ENCODE results near the gene JAG1.

The JAG1 gene

DNA sequence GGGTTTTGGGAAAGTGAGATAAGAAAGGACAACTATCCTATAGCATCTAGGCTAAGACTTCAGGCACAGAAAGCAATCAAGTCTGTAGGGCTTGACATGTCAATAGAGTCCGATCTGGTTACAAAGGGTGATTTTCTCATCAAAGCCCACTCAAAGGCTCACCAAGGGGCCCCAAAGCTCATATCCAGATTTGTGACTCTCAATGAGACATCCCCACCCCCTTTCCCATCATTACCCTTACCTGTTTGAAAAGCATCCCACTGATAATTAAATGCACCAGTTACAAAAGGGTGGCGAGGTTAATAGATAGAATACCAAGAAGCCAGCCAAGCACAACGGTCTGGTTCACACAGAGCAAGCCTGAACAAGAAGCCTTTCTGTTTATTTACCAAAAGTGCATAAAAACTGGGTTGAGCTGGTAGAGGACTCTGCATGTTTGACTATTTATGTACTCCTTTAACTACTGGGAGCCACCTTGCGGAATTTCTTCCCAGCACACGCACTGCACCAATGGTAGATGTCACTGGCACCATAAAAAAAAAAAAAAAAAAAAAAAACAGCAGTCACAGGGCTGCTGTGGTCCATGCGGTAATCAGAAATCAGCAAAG is 6.1 kb downstream of the JAG1 start:
- no peak for DNase-seq

DNA sequence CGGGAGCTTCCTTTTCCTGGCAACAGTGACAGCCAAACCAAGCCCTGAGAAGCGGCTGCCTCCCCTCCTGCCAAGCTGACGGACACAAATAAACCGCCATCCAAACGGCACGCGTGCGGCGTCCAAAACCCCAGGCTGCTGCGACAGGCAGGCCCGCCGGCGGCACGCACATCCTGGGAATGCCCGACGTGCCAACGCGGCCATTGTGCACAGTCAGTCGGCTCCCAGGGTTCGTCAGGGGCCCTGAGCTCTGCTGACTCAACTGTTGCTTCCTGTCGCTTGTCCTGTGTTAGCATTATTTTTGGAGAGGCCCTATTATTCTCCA is 6.8 kb downstream of the JAG1 start:
- DNase-seq = peak; percentile 74

DNA sequence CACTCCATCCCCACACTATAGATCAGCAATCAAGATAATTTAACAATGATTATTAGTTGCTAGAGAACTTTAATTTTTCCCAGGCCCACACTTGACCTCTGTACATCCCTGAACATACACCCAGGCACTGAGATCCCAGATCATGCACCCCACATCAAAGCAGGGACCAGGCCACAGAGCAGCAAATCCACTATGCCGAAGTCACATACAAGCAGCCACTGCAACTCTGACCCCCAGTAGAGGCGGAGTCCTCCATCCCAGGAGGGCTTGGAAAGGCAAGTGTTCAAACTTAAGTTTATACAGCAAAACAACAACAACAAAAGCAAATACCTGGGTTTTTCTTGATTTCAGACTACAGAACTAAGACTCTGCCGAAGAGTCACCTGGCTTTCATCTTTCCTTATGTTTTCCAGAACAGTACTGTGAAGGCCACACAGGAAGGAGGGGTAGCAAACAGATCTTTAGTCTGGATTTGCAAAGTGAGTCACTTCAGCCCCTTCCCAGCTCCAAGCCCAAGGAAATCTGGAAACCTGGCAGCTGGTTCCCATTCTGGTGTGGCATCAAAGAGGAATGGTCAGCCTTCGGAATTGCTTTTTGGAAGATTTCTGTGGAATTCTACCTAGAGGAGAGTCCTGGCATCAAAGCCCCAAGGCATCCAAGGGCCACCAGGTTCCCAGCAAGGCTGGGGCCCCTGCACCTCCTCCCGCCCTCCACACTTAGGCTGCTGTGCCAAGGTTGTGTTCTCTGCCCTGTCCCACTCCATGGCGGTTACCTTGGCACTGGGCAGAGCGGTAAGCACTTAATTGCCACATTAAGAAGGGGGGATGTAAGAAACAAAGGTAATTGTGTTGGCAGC is 7.3 kb downstream of the JAG1 start:
- DNase-seq = no peak

DNA sequence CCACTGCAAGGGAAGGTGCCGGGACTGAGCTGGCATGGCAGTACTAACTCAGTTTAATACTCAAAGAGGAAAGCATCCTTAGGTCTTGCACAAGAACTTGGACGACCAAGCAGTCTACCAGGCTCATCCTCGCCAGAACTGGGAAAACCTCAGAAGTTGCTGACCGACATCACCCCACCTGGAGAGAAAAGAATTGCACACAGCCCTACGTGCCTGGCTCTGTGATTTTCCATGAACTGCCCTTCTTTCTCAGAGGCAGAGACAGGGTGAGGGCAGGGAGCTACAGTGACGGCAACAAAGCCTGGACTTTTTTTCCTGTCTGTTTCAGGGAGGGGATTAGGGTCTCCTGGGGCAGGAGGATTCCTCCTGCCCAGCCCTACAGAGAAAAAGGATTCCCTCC is 8.0 kb downstream of the JAG1 start:
- no peak for DNase-seq

DNA sequence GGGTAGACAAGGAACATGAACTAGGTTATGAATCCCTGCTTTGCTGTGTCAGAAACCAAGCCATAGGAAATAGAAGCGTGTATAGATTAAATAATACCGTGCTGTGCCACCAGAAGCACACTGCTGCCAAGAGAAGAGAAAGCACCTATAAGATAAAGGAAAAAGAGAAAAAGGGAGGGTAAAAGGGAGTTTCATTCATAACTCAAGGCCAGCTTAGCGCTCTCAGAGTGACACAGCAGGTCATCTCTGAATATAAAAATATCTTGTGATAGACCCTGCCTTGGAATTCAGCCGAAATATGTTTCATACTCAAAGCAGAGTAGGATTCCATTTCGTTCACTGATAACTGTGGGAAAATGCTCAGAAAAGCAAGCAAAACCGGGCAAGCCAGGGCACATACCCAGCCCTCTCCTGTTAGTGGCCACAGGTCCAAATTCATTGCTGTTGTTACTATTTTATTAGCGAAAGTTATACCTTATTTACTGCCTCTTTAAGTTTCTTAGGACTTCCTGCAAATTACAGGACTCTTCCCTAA is 8.7 kb downstream of the JAG1 start:
- no peak for DNase-seq

DNA sequence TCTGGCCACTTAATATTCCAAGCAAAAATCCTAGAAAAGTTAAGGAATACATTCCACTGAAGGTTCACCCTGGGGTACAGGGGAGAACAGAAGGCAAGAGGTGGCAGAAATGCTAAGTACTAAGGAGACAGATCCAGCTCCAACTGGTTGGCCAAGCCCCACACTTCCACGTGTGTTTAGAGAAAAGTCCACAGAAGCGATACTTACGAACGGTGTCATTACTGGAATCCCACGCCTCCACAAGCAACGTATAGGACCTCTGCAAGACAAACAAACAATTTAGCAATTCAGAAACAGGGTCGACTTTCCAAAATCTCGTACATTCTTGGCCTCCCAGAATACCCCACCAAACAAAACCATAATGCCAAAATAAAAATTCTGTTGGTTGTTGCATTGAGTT is 10.0 kb downstream of the JAG1 start:
- DNase-seq = no peak

DNA sequence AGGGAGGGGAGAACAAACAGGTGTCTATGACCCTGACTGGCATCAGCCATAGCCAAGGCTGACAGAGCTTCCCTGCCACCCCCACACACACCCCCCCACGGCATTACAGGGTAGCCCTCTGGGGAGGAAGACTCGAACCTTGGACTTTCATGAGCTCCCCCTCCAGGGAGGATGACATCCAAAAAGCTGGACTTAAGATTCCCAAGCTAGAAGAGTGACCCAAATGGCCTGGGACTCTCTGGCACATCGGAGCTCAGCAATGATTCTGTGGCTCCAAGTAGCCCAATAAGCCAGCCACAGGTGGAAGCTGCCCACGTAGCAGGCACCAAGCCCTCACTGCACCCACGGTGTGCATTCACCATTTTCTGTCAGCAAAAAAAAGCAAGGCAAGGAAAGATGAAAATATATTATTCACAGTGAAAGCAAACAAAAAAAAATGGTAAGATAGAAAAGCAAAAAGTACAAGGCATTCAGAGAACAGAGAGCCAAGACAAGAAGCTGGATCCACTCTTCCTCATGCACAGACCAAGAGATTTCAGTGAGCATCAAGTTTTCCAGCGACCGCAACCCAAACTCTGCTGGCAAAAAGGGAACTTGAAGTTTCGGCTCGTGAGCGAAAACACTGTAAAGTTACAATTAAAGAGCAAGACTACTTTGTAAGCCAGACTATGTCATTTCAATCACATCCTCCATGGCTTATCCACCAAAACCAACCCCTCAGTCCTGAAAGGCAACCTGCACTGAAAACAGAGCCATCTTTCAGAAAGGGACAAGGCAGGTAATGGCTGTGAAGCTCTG is 10.9 kb downstream of the JAG1 start:
- DNase-seq = no peak

DNA sequence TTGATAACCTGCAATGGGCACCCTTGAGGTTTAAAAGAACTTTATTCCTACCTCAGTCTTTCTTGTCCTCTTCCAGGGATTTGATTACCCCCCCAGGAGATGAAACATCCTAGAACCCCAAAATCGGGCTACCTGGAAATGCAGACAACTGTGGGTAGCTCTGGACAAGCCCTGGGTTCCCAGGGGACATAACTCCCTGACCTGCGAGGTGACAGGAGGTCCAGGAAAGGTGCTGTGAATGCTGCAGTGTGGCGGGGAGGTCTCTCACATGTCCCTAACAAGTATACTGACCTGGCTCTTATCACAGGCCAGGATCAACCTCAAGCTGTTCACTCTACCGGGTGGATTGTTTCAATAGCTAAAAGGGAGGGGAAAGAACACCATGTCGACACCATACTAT is 11.6 kb downstream of the JAG1 start:
- no peak for DNase-seq

DNA sequence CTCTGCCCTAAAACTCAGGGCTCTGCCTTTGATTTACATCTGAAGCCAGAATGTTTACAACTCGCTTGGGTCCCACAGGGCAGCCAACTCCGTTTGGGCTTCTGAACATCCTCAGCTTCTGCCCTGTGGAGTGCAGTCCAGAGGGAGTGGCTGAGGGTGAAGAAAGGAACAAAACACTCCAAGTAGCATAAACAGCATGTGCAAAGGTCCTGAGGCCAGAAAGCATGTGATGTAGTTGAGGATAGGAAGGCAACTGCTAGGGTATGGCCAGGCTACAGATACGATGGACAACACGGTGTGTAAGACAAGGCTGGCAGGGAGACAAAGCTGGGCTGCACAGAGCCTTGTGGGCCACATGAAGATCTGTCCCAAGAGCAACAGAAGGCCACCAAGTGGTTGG is 12.5 kb downstream of the JAG1 start:
- no peak for DNase-seq

DNA sequence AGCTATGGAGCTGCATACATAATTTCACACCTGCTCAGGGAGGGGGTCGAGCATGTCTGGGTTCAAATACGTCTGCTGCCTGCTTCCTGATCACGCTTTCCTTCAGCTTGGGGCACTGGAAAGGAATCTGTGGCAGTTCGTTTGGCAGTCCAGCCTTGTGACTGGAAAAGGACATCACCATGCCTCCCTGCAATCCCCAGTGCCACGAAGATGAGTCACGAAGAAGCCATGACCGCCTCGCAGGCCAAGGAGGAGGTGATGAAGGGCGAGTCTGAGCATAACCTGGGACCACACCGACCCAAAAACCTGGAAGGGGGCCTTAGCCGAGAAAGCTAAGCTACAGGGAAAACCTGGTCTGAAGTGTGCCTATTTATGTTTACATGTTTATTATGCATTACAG is 13.1 kb downstream of the JAG1 start:
- no peak for DNase-seq

DNA sequence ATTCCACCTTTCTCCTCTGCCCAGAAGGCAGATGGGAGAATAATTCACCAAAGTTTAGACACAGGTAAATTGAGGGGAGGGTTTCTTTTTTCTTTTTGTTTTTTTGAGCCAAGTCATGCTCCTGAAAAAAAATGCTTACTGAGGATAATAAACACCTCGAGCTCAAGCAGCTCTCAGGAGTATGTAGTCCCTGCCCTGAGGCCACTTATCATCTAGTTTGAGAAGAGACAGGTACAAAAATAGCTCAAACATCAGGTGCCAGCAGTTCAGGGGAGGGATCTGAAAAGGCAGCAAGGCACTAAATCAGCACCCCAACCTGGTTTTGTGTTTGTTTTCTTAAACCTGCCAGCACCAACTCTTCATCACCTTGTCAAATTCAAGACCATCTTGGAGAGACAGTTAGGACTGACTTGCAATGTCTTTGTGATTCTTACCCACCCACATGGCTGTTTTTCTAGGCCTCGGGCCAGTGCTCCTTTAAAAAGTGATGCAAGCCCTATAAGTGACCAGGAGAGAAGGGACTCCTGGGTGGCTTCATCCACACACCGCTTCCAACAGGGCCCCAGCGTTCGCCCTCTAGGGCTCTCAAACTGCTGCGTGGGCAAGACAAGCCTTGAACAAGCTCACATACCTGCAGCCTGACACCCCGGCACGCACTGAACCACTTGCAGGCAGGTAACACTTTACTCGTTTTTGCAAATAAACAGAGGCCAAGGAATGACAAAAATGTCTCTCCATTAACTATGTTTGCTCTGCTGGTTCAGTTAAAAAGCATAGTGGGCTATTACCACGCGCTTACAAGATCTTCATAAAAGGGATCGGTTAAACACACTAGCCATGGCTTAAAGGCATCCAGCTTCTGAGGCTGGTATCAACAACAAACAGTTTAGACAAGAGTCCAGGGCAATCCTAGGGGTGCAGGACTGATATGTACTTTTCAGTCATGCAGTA is 13.9 kb downstream of the JAG1 start:
- no peak for DNase-seq

DNA sequence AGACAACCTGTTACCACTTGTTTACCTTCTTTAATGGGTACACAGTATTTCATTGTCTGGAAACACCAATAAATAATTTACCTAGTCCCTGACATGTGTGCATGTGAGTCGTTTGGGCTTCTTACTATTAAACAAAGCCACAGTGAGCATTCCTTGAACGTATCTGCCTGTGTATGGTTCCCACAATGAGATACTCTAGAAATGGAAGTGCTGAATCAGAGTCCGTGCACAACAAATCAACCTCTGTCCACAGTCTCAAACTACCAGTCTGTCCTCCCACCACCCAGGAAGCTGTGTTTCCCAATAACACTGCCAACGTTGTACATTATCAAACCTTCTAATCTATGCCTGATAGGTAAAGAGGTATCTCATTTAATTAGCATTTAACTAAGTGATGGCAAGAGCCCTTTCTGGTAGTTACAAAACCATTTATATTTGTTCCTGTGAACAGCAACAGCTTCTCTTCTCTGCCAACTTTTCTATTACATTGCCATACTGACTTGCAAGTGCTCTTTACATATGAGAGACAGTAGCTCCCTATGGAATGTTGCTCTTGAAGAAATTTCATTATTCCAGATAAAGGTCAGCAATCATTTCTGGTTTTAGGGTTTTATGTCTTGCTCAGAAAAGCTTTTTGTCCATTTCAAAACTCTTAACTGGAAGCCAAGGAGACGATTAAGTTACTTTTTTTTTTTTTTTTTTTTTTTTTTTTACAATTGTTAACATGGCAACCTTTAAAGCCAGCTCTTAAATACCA is 14.7 kb downstream of the JAG1 start:
- DNase-seq = no peak

DNA sequence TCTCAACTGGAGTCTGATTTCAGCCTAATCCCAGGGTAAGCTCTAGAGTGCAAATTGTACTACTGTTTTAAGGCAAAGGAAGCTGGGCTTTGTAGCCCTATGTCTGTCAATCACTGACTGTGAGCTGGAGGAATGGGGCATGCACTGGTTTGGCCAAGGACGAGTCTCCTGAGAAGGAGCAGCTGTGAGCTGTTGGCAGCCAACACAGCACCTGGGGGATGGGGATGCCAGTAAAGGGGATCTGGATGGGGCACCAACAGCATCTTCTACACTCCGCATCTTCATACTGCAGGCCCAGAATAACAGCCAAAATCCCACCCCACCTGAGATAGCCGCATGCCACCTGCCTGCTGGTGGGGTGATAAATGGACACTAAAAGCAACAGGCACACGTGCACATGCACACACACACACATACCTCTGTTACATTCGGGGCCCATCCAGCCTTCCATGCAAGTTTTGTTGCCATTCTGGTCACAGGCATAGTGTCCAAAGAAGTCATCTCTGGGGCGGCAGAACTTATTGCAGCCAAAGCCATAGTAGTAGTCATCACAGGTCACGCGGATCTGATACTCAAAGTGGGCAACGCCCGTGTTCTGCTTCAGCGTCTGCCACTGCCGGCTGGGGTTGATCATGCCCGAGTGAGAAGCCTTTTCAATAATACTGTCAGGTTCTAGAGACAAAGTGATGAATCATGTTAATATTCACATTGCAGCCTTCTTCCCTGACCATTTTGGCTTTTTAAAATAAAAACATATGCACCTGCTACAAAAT is 15.6 kb downstream of the JAG1 start:
- DNase-seq = no peak

DNA sequence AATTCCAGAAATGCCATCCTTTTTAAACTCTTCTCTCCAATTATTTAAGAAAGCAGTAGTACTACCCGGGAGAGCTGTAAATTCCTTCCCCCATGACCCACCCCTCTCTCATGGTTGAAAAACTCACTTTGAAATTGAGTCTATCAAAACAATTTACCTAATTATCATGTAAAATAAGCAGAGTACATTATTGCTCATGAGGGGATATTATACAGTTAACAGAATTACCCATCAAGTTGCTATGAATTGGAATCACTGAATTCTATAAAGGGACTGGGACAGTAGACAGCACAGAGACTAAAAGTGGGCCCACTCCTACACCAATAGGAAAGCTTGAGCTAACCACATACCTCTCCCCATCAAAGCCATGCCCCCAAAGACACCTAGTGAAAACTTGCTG is 16.3 kb downstream of the JAG1 start:
- no peak for DNase-seq

DNA sequence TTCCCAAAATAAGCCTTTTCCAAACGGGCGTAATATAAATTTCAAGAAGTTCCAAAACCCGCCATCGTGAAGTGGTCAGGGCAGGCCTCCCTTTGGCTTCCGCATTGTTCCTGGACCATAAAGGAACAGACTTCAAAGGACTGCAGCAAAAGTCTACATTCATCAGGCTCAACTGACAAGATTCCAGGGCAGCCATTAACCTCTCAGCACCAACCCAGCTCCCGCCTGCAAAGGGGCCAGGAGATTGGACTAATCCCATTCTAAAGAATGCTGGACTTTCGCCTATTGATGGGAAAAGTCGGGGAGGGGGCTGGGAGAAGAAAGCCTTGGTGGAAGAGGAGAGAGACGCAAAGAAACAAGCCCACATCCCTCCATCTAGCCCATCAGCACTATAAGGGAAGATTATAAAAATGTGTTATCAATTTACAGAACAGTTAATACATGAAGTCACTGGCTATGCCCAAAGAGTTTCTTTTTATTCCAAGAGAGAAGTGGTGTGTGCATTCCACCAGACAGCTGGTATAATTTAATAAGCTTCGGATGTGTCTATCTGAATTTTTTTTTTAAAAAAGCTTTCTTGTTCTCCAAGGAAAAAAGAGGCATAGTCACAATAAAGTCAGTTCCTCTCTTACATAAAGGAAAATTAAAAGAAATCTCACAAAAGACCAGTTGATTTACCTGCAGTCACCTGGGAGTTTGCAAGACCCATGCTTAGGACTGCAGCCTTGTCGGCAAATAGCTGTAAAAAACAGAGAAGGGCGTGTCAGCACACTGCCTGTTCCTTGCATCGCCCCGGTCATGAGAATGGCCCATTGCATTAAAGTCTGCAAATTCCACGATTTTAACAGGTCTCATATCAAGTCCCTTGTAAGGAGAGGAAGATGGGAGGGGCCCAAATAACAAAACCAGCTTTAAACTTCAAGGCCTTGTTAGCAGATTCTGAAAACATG is 17.8 kb downstream of the JAG1 start:
- no peak for DNase-seq

DNA sequence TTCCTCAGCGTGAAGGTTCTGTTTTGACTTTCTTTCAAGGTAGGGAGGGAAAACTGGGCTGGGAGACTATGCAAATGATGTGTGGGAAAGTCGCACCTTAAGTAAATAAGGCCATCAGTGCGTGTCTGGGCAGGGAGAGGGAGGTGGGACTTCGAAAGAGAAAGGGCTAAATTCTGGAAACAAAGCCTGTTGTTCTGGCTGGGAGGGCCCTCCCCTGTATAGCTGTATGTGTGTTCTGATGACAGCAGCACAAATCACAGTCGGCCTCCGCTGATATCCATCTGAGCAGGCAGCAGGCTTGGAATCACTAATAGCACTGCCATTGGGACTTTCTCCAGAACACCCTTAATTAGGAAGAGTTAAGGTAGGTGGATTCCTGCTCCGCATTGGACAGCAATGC is 19.2 kb downstream of the JAG1 start:
- DNase-seq = no peak

DNA sequence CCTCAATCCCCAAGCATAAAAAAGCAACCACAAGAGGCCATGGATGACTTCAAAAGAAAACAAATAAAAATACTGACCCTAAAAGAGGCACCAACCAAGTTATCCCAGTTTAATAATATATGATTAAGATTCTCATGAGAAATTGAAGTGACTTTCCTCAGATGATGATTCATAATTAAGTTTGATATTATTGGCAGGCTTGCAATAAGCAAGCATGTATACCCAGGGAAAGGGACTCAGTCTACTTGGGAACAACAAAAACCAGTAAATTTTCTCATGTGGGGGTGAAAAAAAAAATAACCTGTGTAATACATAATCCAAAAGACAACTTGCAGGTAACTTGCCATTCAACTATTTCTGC is 19.6 kb downstream of the JAG1 start:
- DNase-seq = no peak

DNA sequence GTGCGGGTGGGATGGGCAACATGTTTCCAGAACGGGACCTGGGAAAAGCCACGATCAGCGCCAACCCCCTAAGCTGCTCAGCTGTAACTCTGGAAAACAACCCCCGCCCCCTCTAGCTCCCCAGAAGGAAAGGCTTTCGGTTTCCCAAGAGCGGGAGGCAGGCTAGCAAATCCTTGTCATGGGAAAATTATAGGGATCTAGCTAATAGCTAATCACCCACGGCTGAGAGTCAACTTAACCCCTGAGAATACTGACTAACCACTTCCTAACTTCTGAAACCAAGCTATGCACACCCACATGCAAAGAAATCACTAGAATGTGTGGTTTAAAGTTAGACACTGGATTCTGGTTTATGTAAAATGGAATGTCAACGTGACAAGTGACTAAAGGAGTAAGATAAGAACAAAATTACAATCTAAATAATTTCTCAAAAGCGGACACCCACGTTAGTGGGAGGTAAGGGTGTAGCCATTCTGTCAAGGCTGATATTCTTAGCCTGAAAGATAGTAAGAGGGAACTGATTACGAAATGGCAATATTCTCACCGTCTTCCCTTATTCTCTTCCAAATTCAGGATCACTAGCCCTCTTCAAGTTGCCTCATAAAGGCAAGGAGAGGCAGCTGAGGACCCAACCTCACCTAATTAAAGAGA is 20.1 kb downstream of the JAG1 start:
- no peak for DNase-seq

DNA sequence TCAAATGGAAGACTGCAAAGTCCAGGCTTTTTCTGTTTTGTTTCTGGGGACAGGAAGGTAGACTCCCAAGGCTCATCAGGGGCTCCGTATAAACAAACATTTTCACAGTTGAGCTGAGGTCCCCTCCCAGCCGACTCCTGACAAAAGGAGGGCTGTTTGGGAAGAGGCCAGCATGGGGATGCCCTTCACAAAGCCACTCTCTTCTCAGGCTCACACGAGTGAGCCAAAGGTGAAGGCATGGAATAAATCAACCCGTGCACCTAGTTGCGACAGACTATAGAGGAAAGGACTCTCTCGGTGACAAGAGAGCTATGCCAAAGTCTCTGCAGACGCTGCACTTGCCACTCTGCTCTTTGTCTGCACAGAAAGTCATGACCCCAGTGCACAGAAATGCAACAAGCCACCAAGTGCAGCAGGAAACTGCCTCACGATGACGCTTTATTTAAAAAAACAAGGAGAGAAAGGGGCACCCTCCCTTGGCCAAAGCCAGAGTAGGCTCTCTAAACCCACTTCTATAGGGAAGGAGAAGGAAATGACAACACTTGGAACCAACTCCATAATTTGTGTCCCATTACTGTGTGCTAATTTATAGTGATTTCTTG is 21.0 kb downstream of the JAG1 start:
- DNase-seq = no peak

Data from NCI-H446 treated with DMSO at 0.1 percent for 48 hours (cell line).